Activated naive CD8-positive, alpha-beta T cell treated with anti-CD3 and anti-CD28 coated beads for 36 hours (primary cell): Measurements from ENCODE around the gene LETM1. TPM values are rescaled to one million over a fixed set of nuclear protein-coding genes. Genes with fewer than 3 reads are reported as not detected.

Experiments
- DNase-seq: peaks from one replicate; pipeline ENCODE4 v3.0.0; 2021
- H3K27ac Mint-ChIP-seq: one replicate; pipeline ENCODE4 v1.8.0; 2022; ENCODE audit warnings: mild to moderate bottlenecking, moderate library complexity, mixed read lengths
- H3K27me3 Mint-ChIP-seq: one replicate; pipeline ENCODE4 v1.8.0; 2022; ENCODE audit warnings: mild to moderate bottlenecking, mixed read lengths
- H3K36me3 Mint-ChIP-seq: one replicate; pipeline ENCODE4 v1.8.0; 2021; ENCODE audit warnings: mild to moderate bottlenecking, mixed read lengths
- H3K4me1 Mint-ChIP-seq: one replicate; pipeline ENCODE4 v1.8.0; 2021; ENCODE audit warnings: mixed read lengths
- H3K4me3 Mint-ChIP-seq: one replicate; pipeline ENCODE4 v1.8.0; 2022; ENCODE audit warnings: mild to moderate bottlenecking, moderate library complexity, mixed read lengths
- H3K9me3 Mint-ChIP-seq: one replicate; pipeline ENCODE4 v1.8.0; 2022; ENCODE audit warnings: mixed read lengths
- total RNA-seq, 2 experiments: library from RNA; stranded (reverse); gene quantifications; one replicate each; pipeline ENCODE4 v1.2.3, GENCODE V29; 2021

LETM1 gene
- total RNA-seq, 2 experiments from 2014 or later = 76.6 to 77.3 TPM

DNA sequence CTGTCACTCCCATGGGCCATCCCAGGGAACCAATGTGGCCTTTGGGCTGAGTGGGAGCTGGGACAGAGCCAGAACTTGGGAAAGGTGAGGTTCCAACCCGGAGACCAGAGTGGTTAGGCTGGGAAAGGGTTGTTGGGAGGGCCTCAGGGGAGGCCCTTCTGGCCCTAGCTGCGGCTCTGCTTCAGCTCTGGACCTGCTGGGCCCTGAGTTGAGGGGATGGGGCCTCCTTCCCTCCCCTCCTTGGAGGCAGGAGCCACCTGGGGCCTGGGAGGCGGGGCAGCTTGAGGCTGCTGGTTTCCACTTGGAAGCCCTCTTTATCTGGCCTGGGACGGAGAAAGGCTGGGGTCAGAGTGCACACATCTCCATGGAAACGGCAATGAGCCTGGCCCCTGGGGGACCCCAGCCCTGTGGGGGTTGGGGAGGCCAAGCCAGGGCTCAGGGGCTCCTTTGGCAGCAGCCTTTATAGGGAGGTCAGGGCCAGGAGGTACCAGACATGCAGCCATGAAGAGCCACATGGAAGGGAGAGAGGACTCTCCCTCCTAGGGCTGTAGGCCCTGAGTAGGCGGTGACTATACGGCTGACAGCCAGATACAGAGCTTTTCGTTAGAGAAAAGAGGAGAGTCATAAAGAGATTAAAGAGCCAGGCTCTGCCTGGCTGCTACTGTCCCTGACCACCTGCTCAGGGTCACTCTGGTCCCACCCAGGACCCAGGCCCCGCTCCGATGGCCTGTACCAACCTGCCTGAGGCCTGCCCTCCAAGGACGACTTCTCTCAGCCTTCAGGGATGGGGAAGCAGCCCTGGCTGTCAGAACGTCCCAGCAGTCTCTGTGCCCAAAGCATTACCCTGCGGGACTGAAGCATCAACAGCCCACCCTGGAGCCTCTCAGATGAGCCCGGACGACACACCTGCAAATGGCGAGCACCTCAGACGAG lies 8.4 kb upstream of the LETM1 start:
- no peaks in the 10 kb centered on the region for H3K27me3 Mint-ChIP-seq
- DNase-seq = no peak
- peak overlapping the region; percentile 78 for H3K27ac Mint-ChIP-seq
- H3K9me3 Mint-ChIP-seq = no peaks in the 10 kb centered on the region
- no peak overlapping the region for H3K4me3 Mint-ChIP-seq
- no peaks in the 10 kb centered on the region for H3K36me3 Mint-ChIP-seq
- H3K4me1 Mint-ChIP-seq = peaks cover 31% of the 10 kb centered on the region

DNA sequence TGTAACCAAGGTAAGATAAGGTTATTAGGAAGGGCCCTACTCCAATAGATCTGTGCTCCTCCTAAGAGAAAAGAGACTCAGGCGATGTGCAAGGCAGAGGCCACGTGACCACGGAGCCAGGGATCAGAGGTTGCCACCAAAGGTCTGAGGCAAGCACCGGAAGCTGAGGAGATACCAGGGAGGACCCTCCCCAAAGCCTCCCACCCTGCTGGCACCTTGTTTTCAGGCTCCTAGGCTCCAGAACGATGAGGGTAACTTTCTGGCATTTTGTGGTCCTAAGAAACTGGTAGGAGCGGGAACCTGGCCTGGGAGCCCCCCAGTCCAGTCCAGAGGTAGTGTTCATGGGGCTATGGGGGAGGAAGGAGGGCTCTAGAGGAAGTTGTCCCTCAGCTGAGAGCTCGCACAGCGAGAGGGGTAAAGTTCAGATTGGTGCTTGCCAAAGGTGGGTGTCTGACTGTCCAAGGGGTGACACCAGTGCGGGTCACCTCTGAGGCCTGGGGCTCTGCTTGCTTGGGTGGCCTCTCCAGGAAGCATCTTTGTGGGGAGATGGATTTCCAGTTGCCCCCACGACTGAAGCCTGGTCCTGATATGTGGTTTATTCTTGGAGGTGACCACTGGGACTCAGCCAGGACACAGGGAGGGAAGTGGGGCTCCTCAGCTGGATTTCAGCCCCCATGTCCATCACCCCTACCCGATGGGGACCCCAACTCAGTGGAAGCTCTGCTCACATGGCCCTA lies 7.5 kb upstream of the LETM1 start:
- Mint-ChIP-seq H3K36me3 (no peaks in the 10 kb centered on the region), H3K27ac (peak overlapping the region; percentile 78), H3K27me3 (no peaks in the 10 kb centered on the region), H3K9me3 (no peaks in the 10 kb centered on the region), H3K4me3 (peak overlapping the region; percentile 83), H3K4me1 (peaks cover 31% of the 10 kb centered on the region)
- peak; percentile 33 for DNase-seq

DNA sequence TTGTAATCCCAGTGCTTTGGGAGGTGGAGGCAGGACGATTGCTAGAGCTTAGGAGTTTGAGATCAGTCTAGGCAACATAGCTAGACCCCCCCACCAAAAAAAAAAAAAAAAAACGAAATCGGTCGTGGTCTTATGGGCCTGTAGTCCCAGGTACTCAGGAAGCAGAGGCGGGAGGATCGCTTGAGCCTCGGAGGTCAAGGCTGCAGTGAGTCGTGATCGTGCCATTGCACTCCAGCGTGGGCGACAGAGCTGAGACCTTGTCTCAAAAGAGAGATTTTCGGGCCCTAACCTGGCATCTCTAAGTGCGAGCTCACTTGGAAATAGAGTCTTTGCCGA lies 7.0 kb upstream of the LETM1 start:
- Mint-ChIP-seq H3K27me3 (no peaks in the 10 kb centered on the region), H3K27ac (peak overlapping the region; percentile 78), H3K36me3 (no peaks in the 10 kb centered on the region), H3K9me3 (no peaks in the 10 kb centered on the region), H3K4me1 (peaks cover 31% of the 10 kb centered on the region), H3K4me3 (peak overlapping the region; percentile 83)
- no peak for DNase-seq

DNA sequence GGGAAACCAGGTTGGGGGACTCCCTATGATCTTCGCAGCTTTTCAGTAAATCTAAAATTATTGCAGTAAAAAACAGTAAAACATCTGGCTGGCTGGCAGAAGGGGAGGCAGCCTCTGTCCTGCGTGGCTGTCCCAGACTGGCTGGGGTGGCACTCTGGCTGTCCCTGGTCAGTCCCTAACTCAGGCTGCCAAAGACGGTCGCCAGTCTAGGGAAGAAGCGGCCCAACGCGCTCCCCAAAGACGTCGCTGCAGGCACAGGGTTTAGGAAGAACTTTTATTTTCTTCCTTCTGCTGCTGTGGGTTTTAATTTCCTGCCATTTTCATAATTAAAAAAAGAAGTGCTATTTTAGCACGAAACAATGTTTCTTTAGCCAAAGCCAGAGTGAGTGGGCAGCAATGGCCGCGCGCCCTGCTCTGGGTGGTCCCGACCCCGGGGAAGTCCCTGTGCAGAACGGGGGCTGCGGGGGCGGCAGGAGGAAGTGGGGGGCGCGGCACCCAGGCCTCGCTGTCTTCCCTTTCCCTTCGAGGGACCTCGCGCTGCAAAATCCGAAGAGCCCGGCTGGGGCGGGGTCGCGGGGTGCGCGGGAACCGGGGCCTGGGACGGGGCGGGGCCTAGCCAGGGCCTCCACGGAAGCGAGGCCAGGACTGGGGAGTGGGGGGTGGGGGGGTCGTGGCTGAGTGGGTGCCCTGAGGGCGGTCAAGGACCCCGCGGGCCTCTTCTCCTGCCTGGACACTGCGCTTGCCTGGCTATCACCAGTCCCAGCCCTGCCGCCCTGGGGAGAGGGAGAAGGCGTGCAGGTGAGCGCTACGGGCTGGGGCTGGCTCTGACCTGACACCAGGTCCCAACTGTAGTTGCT lies 6.3 kb upstream of the LETM1 start:
- peak; percentile 66 for DNase-seq
- Mint-ChIP-seq H3K27ac (peak overlapping the region; percentile 79), H3K27me3 (no peaks in the 10 kb centered on the region), H3K4me3 (peak overlapping the region; percentile 83), H3K4me1 (peaks cover 29% of the 10 kb centered on the region), H3K9me3 (no peaks in the 10 kb centered on the region), H3K36me3 (no peaks in the 10 kb centered on the region)

DNA sequence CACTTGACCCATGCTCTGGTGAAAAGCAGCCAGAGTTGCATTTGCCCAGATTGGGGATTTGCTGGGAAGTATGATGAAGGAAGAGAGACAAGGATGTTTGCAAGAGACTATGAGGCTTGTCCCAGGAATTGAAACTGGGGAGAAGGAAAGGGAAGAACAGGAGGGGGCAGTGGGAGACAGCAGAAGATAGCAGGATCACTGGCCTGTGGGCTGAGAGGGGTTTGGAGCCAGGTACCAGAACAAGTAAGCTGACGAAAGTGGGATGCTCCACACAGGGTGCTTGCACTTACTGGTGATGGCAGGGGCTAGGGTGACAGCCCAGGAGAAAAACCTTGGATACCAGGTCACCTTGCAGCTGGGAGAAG lies 3.4 kb upstream of the LETM1 start:
- Mint-ChIP-seq H3K4me3 (no peak overlapping the region), H3K27ac (no peak overlapping the region), H3K27me3 (no peaks in the 10 kb centered on the region), H3K9me3 (no peaks in the 10 kb centered on the region), H3K4me1 (peaks cover 35% of the 10 kb centered on the region), H3K36me3 (peaks cover 5% of the 10 kb centered on the region)
- DNase-seq = no peak

DNA sequence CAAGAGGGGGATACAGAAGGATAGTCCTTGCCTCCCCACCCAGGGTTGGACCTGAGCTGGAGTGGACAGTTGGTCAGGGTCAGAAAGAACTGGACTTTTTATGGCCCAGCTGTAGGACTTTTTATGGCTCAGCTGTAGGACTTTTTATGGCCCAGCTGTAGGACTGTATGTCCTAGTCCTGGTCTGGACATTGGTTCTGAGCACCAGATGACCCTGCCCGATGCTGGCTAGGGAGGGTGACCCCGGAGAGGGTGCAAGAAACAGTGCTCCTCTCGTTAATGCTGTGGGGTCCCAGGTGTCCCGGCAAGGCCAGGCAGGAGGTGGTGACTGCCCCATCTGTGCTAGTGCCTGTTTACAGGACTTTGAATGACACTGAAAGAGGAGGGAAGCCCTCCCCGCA lies 2.0 kb upstream of the LETM1 start:
- no peak for DNase-seq
- no peaks in the 10 kb centered on the region for H3K27me3 Mint-ChIP-seq
- H3K9me3 Mint-ChIP-seq = no peaks in the 10 kb centered on the region
- no peak overlapping the region for H3K27ac Mint-ChIP-seq
- peaks cover 11% of the 10 kb centered on the region for H3K36me3 Mint-ChIP-seq
- peaks cover 35% of the 10 kb centered on the region for H3K4me1 Mint-ChIP-seq
- H3K4me3 Mint-ChIP-seq = no peak overlapping the region

DNA sequence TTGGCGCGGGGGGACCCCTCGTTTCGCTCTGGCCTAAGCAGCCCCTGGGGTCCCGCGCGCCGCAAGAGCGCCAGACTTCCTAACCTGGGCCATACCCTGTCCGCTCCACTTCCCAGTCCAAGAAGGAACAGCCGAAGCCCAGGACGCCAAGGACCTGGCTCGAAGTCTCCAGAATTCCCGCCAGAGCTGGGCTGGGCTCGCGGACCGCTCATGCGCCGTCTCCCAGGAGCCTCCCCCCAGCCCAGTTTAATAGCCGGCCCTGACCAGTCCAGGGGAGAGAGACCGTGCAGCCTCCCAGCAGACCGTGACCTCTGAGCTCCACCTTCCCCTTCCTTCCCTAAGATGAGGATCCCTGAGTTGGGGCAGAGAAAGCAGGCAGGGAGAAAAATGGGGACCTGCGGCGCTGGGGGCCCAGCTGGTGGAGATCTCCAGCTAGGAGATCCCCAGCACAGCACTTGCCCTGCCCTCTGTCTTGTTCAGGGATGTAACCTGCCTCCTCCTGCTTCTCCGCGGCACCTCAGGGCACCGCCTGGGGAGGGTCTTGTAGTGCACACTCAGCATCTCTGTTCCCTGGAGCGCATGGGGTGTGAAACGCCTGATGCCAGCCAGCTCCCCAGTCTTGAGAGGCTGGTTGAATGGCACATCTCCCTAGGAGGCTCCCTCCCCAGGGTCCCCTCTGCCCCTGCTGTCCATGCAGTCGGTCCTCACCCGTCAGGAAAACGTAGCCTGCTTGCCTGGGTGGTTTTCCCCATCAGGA lies 1.2 kb upstream of the LETM1 start:
- peak overlapping the region; percentile 82 for H3K4me3 Mint-ChIP-seq
- H3K36me3 Mint-ChIP-seq = peaks cover 16% of the 10 kb centered on the region
- no peak for DNase-seq
- H3K4me1 Mint-ChIP-seq = peaks cover 38% of the 10 kb centered on the region
- no peaks in the 10 kb centered on the region for H3K9me3 Mint-ChIP-seq
- peak overlapping the region; percentile 74 for H3K27ac Mint-ChIP-seq
- no peaks in the 10 kb centered on the region for H3K27me3 Mint-ChIP-seq

DNA sequence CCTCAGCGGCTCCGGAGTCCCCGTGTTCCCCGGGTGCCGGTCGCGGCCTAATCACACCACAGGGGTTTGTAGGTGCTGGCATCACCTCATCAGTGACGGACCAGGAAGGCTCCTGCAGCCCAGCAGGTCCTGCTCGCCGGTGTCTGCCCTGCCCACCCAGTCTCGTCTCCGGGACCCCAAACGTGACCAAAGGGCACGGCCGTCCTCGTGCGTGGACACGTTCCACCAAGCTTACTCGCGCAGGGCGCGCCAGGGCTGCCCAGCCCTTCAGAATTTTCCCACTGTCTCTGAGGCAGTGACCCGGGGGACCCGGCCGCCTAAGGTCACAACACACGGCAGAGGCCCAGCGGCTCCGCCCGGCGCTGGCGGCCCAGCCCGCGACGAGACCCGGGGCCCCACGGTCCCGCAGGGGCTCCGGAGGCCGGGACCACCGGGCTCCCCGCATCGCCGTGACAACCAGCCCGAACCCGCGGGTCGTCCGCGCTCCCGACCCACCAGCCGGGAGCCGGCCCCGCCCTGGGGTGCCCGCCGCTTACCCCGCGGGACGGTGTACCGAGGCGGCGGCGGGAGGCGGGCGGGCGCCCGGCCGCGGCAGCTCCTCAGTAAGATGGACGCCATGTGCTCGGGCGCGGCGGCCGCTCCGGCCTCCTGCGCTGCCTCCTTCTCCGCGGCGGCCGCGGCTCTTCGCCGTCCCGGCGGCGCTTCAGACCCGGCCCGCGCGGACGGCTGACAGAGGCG lies 454 bp downstream of the LETM1 start:
- Mint-ChIP-seq H3K4me3 (peak overlapping the region; percentile 90), H3K9me3 (no peaks in the 10 kb centered on the region), H3K36me3 (peaks cover 17% of the 10 kb centered on the region), H3K4me1 (peaks cover 36% of the 10 kb centered on the region), H3K27me3 (no peaks in the 10 kb centered on the region), H3K27ac (peak overlapping the region; percentile 56)
- DNase-seq = peak; percentile 39

DNA sequence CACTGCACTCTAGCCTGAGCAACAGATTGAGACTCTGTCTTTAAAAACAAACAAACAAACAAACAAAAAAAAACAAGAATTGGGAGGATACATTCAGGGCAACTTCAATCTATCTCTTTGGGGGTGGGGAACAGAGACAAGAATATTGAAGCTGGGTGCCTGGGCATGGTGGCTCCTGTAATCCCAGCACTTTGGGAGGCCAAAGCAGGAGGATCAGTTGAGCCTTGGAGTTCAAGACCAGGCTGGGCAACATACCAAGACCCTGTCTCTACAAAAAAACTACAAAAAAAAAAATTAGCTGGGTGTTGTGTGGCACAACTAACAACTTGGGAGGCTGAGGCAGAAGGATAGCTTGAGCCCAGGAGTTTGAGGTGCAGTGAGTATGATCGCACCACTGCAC lies 1.2 kb downstream of the LETM1 start:
- peak overlapping the region; percentile 90 for H3K4me3 Mint-ChIP-seq
- no peaks in the 10 kb centered on the region for H3K9me3 Mint-ChIP-seq
- H3K27ac Mint-ChIP-seq = peak overlapping the region; percentile 78
- H3K27me3 Mint-ChIP-seq = no peaks in the 10 kb centered on the region
- DNase-seq = no peak
- peaks cover 17% of the 10 kb centered on the region for H3K36me3 Mint-ChIP-seq
- H3K4me1 Mint-ChIP-seq = peaks cover 39% of the 10 kb centered on the region

DNA sequence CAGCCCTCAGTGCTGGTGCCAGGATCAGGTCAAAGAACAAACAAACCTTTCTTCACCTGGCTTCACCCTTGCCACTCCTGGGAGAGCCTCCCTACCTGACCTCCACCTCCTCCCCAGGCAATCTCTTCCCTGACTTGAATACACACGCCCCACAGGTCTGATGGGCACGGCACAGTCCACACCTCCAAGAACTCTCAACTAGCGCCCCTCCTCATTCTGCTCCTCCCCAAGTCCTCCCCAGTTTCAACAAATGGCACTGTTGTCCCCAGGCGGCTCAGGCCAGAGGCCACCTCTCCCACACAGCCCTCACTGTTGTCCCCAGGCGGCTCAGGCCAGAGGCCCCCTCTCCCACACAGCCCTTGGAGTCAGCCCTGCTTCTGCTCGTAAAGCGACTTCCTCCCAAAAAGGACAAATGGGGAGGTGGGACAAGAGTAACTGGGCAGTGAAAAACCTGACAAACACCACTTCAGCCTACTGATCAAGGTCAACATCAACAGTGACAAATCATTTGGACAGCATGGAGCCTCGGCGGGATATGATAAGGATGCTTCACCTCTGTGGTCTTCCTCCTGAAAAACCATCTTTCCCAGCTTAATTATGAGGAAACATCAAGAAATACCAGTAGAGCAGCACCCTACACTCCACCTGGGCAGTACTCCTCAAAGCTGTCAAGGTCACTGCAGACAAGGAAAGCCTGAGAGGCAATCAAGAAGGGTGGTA lies 2.9 kb downstream of the LETM1 start:
- H3K27me3 Mint-ChIP-seq = no peaks in the 10 kb centered on the region
- DNase-seq = no peak
- H3K9me3 Mint-ChIP-seq = no peaks in the 10 kb centered on the region
- no peak overlapping the region for H3K27ac Mint-ChIP-seq
- peak overlapping the region; percentile 18 for H3K4me3 Mint-ChIP-seq
- peaks cover 17% of the 10 kb centered on the region for H3K36me3 Mint-ChIP-seq
- H3K4me1 Mint-ChIP-seq = peaks cover 42% of the 10 kb centered on the region

DNA sequence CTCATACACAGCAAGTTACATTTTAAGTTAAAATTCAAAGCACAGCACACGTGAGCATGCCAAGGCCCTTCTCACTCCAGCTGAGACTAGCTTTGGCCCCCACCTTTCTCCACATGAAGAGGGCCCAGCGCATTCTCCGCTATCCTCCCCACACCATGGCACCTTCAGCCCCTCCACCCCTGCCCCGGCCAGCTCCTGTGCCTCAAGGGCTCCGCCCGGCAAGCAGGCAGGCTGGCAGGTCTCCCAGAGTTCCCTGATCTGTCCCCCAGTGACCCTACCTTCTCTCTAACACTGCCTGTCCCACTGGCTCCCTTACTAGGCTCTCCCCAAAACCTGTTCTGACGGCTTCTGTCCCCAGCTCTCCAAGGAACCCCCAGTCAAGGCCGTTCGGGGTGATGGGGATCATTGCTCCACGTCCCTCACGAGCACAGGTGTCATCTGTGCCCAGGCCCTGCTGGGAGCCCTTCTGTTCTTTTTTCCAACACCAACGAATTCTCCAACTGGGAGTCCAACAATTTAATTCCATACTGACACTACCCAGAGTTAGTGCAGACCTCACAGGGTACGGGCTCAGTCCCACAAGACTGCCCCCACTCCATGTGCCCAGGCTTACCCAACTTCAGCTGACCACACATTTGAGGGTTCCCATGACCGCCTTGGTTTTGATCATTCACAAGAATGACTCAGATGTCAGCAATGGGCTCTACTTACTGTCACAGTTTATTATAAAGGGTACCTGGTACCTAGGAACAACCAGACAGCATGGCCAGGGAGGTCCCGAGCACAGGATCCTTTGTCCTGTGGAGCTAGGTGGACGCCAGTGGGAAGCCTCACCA lies 4.2 kb downstream of the LETM1 start:
- H3K36me3 Mint-ChIP-seq = peaks cover 19% of the 10 kb centered on the region
- H3K4me3 Mint-ChIP-seq = no peak overlapping the region
- no peaks in the 10 kb centered on the region for H3K9me3 Mint-ChIP-seq
- no peak overlapping the region for H3K27ac Mint-ChIP-seq
- H3K4me1 Mint-ChIP-seq = peaks cover 34% of the 10 kb centered on the region
- no peak for DNase-seq
- H3K27me3 Mint-ChIP-seq = no peaks in the 10 kb centered on the region

DNA sequence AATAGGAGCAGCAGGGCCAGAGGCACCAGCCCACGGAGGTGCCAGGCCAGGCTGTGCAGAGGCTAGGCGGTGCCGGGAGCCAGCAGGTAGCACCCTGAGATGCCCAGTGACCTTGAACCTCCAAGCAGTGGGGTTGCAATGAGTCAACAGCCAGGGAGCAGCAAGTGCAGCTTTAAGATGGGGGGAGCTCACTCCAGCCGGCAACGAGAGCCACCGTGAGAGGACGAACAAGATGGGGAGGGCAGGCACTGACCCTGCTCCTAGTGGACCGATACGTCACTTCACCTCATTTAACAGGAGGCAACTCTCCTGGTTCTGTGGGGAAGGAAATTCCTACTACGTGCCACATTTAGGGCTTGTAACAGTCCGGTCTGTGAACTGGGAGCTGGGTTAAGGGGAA lies 4.8 kb downstream of the LETM1 start:
- Mint-ChIP-seq H3K9me3 (no peaks in the 10 kb centered on the region), H3K36me3 (peaks cover 24% of the 10 kb centered on the region), H3K27me3 (no peaks in the 10 kb centered on the region), H3K27ac (no peak overlapping the region), H3K4me3 (no peak overlapping the region), H3K4me1 (peaks cover 34% of the 10 kb centered on the region)
- no peak for DNase-seq

DNA sequence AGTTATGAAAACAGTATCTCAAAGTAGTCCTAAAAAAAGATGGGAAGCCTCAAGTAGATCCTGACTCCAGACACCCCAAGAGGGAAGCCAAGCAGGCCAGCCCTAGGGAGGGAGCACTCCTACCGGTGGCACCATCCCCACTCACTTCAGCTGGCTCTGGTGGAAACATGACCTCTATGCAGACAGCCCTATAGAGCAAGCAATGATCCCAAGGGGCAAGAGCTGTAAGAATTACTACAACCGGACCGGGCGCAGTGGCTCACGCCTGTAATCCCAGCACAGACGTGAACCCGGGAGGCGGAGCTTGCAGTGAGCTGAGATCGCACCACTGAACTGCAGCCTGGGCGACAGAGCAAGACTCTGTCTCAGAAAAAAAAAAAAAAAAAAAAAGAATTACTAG lies 5.7 kb downstream of the LETM1 start:
- Mint-ChIP-seq H3K4me1 (peaks cover 34% of the 10 kb centered on the region), H3K4me3 (no peak overlapping the region), H3K36me3 (peaks cover 24% of the 10 kb centered on the region), H3K27me3 (no peaks in the 10 kb centered on the region), H3K27ac (no peak overlapping the region), H3K9me3 (no peaks in the 10 kb centered on the region)
- no peak for DNase-seq
